GM19372 (cell line): ENCODE data around the gene DHRS4.
"Not testable (repeated sequence)": the region's sequence is repeated elsewhere in the genome, so short reads cannot be mapped to it uniquely, and the experiment has no call there.

Experiments
- ATAC-seq: cut with Tn5 transposase; IDR thresholded peaks from one replicate; pipeline ENCODE4 v1.9.1; 2021; ENCODE audit warnings: mild to moderate bottlenecking, low read depth, moderate library complexity; ENCODE audit not compliant: unreplicated experiment

DHRS4 gene

GRCh38 chr14:24015745-24016144, 62.2 kb downstream of the DHRS4 start:
- ATAC-seq = not testable (repeated sequence)
